ENCODE measurements around the gene KRTAP10-1. TPM values are rescaled to one million over a fixed set of nuclear protein-coding genes. Genes with fewer than 3 reads are reported as not detected.

Gene KRTAP10-1
- total RNA-seq, 1 experiment from 2014 or later = 0.47 TPM

- DNase-seq (ENCODE audit: low spot score) = no peak
- H3K36me3 ChIP-seq (ENCODE audit: insufficient read depth, low read length, poor library complexity, severe bottlenecking) = no peaks in the 10 kb centered on the region
- H3K4me3 ChIP-seq (ENCODE audit: low read depth, low read length, poor library complexity, severe bottlenecking) = no peak overlapping the region
- no peaks in the 10 kb centered on the region for H3K27me3 ChIP-seq (replicated peaks; ENCODE audit: insufficient read depth, low read depth, low read length, poor library complexity)
- no peak for TF ChIP-seq CTCF (conservative IDR thresholded peaks at IDR 0.05; ENCODE audit: low read depth, low read length)
- TF ChIP-seq EZH2 (IDR thresholded peaks at IDR 0.05; ENCODE audit: borderline replicate concordance, low read depth, low read length, poor library complexity, severe bottlenecking) = no peak
- no peak overlapping the region for H3K27ac ChIP-seq (ENCODE audit: low read depth, low read length, poor library complexity, severe bottlenecking)
- intact Hi-C loops (cut with micrococcal nuclease; ENCODE audit: unreplicated experiment) = no loop called here
- peaks cover 6% of the 10 kb centered on the region for H3K9me3 ChIP-seq (ENCODE audit: low read depth, low read length, poor library complexity, severe bottlenecking)
- no TSS peak for BruUV-seq (replicated peaks)
- ChIA-PET POLR2A (ENCODE audit: low non-redundant PET) (no interaction called here), CTCF (no interaction called here)
- H3K4me1 ChIP-seq (ENCODE audit: insufficient read depth, low read length, poor library complexity, severe bottlenecking) = no peaks in the 10 kb centered on the region
Measured at GRCh38 chr21:44521928-44522752, 17.9 kb downstream of the KRTAP10-1 start.

DNA sequence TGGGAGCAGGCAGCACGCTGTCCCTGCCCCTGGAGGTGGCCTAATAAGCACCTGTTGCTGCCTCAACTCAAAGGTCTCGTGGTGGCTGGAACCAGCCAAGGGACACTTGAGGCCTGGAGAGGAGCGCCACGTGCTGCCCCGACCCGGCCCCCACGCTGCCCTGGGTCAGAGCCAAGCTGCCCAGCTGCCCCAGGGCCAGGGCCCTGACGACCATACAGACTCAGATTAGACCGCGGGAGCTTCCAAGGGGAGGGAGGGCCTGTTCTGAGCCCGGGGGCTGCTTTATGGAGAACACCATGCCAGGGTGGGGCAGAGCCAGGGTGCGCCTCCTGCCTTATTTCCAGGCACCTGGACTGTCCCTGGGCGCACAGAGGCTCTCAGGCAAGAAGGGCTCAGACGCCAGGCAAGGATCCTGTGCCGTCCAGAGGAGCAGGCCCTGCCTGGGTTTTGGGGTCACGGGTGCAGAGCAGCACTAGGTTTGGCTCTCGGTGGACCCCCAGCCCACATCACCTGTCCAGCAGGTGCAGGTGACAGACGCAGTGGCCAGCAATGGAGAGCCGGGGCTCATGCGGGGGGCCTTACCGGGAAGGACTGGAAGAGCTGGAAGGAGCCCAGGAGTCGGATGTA, 18.6 kb downstream of the KRTAP10-1 start:
- intact Hi-C loops (cut with micrococcal nuclease; ENCODE audit: unreplicated experiment) = no loop called here
- Histone ChIP-seq H3K27ac (ENCODE audit: low read depth, low read length, poor library complexity, severe bottlenecking) (no peak overlapping the region), H3K9me3 (ENCODE audit: low read depth, low read length, poor library complexity, severe bottlenecking) (peaks cover 6% of the 10 kb centered on the region), H3K4me3 (ENCODE audit: low read depth, low read length, poor library complexity, severe bottlenecking) (no peak overlapping the region), H3K27me3 (replicated peaks; ENCODE audit: insufficient read depth, low read depth, low read length, poor library complexity) (no peaks in the 10 kb centered on the region), H3K4me1 (ENCODE audit: insufficient read depth, low read length, poor library complexity, severe bottlenecking) (no peaks in the 10 kb centered on the region), H3K36me3 (ENCODE audit: insufficient read depth, low read length, poor library complexity, severe bottlenecking) (no peaks in the 10 kb centered on the region)
- TF ChIP-seq CTCF (conservative IDR thresholded peaks at IDR 0.05; ENCODE audit: low read depth, low read length) = no peak
- no peak for TF ChIP-seq EZH2 (IDR thresholded peaks at IDR 0.05; ENCODE audit: borderline replicate concordance, low read depth, low read length, poor library complexity, severe bottlenecking)
- BruUV-seq (replicated peaks) = no TSS peak
- ChIA-PET POLR2A (ENCODE audit: low non-redundant PET) (no interaction called here), CTCF (no interaction called here)
- no peak for DNase-seq (ENCODE audit: low spot score)

GRCh38 chr21:44520326-44521300, 19.4 kb downstream of the KRTAP10-1 start:
- Histone ChIP-seq H3K4me3 (ENCODE audit: low read depth, low read length, poor library complexity, severe bottlenecking) (no peak overlapping the region), H3K9me3 (ENCODE audit: low read depth, low read length, poor library complexity, severe bottlenecking) (peaks cover 6% of the 10 kb centered on the region), H3K4me1 (ENCODE audit: insufficient read depth, low read length, poor library complexity, severe bottlenecking) (no peaks in the 10 kb centered on the region), H3K27ac (ENCODE audit: low read depth, low read length, poor library complexity, severe bottlenecking) (no peak overlapping the region), H3K36me3 (ENCODE audit: insufficient read depth, low read length, poor library complexity, severe bottlenecking) (no peaks in the 10 kb centered on the region), H3K27me3 (replicated peaks; ENCODE audit: insufficient read depth, low read depth, low read length, poor library complexity) (no peaks in the 10 kb centered on the region)
- BruUV-seq (replicated peaks) = no TSS peak
- DNase-seq (ENCODE audit: low spot score) = no peak
- TF ChIP-seq EZH2 (IDR thresholded peaks at IDR 0.05; ENCODE audit: borderline replicate concordance, low read depth, low read length, poor library complexity, severe bottlenecking) = no peak
- no peak for TF ChIP-seq CTCF (conservative IDR thresholded peaks at IDR 0.05; ENCODE audit: low read depth, low read length)
- intact Hi-C loops (cut with micrococcal nuclease; ENCODE audit: unreplicated experiment) = no loop called here
- POLR2A ChIA-PET (ENCODE audit: low non-redundant PET) = no interaction called here
- CTCF ChIA-PET = no interaction called here

All from A673 (cell line).